HG02642 (cell line): ENCODE data around the gene P3R3URF.

Experiments used
- ATAC-seq: cut with Tn5 transposase; IDR thresholded peaks from one replicate; pipeline ENCODE4 v1.9.1; 2021; ENCODE audit warnings: mild to moderate bottlenecking; ENCODE audit not compliant: unreplicated experiment, poor library complexity

Gene P3R3URF

GRCh38 chr1:46174448-46175231 is 1.6 kb downstream of the P3R3URF start, which contains the start of gene TSPAN1:
Gene TSPAN1, plus strand, starts transcription at chr1:46175087. Its CDS starts 6,021 bp downstream, at chr1:46181108.
- ATAC-seq: no peak

- ATAC-seq: no peak
Observed at GRCh38 chr1:46173361-46173856, 2.9 kb downstream of the P3R3URF start.

- no peak for ATAC-seq
Observed at GRCh38 chr1:46172321-46172720, 4.0 kb downstream of the P3R3URF start.

- ATAC-seq: no peak
Observed at GRCh38 chr1:46171871-46172270, 4.4 kb downstream of the P3R3URF start.

GRCh38 chr1:46171351-46171750 is 4.9 kb downstream of the P3R3URF start:
- no peak for ATAC-seq

GRCh38 chr1:46169811-46170454 is 6.4 kb downstream of the P3R3URF start:
- no peak for ATAC-seq

GRCh38 chr1:46168477-46168876 is 7.8 kb downstream of the P3R3URF start:
- ATAC-seq: no peak

- peak; percentile 49 for ATAC-seq
Observed at GRCh38 chr1:46166521-46167462, 9.5 kb downstream of the P3R3URF start.

GRCh38 chr1:46160212-46160611 is 16.1 kb downstream of the P3R3URF start:
- ATAC-seq: no peak

GRCh38 chr1:46159516-46159915 is 16.8 kb downstream of the P3R3URF start:
- ATAC-seq: no peak

GRCh38 chr1:46158312-46159281 is 17.7 kb downstream of the P3R3URF start:
- ATAC-seq: peak; percentile 75

GRCh38 chr1:46157916-46158311 is 18.4 kb downstream of the P3R3URF start:
- no peak for ATAC-seq

- no peak for ATAC-seq
Observed at GRCh38 chr1:46153732-46154131, 22.6 kb downstream of the P3R3URF start.

- no peak for ATAC-seq
Observed at GRCh38 chr1:46153228-46153627, 23.1 kb downstream of the P3R3URF start.

- no peak for ATAC-seq
Observed at GRCh38 chr1:46152016-46152415, 24.3 kb downstream of the P3R3URF start.

GRCh38 chr1:46150085-46150484 is 26.2 kb downstream of the P3R3URF start:
- no peak for ATAC-seq

GRCh38 chr1:46148318-46148717 is 28.0 kb downstream of the P3R3URF start:
- no peak for ATAC-seq

- no peak for ATAC-seq
Observed at GRCh38 chr1:46137916-46138315, 38.4 kb downstream of the P3R3URF start.

GRCh38 chr1:46136711-46137110 is 39.6 kb downstream of the P3R3URF start:
- no peak for ATAC-seq
